HG03039 (cell line): ENCODE data around the gene MAVS.
A peak's percentile ranks its signal among the peaks of the same experiment; 100 is the strongest.

ENCODE experiments used
- ATAC-seq: cut with Tn5 transposase; IDR thresholded peaks from one replicate; pipeline ENCODE4 v1.9.1; 2021; ENCODE audit warnings: mild to moderate bottlenecking, moderate library complexity; ENCODE audit not compliant: unreplicated experiment

MAVS gene

GRCh38 chr20:3846740-3847428 is at the start of gene MAVS:
Gene MAVS (plus strand): TSS chr20:3846834. CDS start chr20:3854625, 7,791 bp downstream.
- ATAC-seq = peak; percentile 79

DNA sequence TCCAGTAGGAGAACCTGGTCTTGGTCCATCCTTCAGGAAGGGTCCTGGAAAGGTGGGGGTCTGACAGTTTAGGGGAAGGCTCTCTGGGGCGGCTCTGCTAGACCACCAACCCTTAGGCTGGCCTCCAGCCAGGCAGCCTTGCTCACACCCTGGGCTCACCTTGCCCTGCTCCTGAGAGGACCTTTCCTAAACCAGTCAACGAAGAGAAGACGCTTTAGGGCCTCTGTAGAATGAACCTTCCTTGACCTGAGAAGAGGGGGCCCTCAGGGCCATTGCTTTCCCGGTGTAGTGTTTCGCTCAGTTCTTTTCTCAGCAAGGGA is 49.4 kb upstream of the MAVS start:
- ATAC-seq = no peak

GRCh38 chr20:3797592-3798372 is 48.9 kb upstream of the MAVS start:
- ATAC-seq = no peak

GRCh38 chr20:3798373-3798768 is 48.3 kb upstream of the MAVS start:
- no peak for ATAC-seq

DNA sequence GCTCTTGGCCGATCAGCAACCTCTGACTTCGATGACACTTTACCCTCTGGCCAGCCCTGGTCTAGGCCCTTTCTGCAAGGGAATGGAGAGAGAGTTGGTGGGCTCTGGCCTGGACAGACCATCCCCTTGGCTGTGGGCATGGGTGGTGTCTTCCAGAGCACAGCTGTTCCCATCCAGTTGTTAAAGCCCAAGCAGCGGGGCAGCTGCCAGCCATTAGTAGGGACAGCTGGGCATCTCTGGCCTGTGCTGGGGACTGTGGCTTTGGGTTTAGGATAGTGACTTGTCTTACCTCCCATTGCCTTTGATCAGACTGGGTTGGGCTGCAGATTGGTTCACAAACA is 47.8 kb upstream of the MAVS start:
- ATAC-seq = no peak

GRCh38 chr20:3800256-3800877 is 46.3 kb upstream of the MAVS start:
- no peak for ATAC-seq

DNA sequence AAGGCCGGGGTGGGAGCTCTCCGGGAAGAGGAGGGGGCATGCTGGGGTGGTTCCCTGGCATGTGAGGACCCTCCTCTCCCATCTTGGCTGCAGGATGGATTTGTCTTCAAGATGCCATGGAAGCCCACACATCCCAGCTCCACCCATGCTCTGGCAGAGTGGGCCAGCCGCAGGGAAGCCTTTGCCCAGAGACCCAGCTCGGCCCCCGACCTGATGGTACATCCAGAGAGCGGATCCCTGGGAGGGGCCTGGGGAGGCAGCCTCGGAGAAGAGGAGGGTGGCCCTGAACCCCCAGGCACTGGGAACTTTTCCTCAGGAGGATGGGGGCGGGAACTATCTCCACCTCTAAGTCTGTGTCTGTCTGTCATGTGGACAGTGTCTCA is 45.8 kb upstream of the MAVS start:
- no peak for ATAC-seq

- ATAC-seq = no peak
These were observed 45.3 kb upstream of the MAVS start for GRCh38 chr20:3801299-3801698.

GRCh38 chr20:3801846-3802245 is 44.8 kb upstream of the MAVS start:
- no peak for ATAC-seq

- ATAC-seq = no peak
These were observed 44.0 kb upstream of the MAVS start for GRCh38 chr20:3802524-3803239.

DNA sequence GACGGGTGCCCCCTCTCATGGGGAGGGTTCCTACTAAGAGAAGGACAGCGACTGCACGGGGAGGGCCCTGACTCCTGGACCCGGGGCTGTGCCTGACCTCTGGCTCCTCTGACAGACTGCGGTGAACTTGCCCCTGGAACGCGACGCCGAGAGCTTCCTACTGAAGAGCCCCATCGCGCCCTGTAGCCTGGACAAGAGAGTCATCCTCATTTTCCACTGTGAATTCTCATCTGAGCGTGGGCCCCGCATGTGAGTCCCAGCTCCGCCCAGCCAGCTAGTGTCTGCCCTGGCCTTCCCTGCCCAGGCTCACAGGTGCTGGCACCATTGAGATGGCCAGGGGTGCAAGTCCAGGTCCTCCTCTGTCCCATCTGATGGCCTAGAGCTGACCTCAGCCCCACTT is 43.3 kb upstream of the MAVS start:
- no peak for ATAC-seq

GRCh38 chr20:3803854-3804253 is 42.8 kb upstream of the MAVS start:
- ATAC-seq = no peak

- no peak for ATAC-seq
These were observed 42.3 kb upstream of the MAVS start for GRCh38 chr20:3804254-3804751.

DNA sequence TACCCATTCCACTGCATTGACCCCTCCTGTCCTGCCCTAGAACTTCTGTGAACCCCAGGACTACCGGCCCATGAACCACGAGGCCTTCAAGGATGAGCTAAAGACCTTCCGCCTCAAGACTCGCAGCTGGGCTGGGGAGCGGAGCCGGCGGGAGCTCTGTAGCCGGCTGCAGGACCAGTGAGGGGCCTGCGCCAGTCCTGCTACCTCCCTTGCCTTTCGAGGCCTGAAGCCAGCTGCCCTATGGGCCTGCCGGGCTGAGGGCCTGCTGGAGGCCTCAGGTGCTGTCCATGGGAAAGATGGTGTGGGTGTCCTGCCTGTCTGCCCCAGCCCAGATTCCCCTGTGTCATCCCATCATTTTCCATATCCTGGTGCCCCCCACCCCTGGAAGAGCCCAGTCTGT is 41.9 kb upstream of the MAVS start:
- no peak for ATAC-seq

DNA sequence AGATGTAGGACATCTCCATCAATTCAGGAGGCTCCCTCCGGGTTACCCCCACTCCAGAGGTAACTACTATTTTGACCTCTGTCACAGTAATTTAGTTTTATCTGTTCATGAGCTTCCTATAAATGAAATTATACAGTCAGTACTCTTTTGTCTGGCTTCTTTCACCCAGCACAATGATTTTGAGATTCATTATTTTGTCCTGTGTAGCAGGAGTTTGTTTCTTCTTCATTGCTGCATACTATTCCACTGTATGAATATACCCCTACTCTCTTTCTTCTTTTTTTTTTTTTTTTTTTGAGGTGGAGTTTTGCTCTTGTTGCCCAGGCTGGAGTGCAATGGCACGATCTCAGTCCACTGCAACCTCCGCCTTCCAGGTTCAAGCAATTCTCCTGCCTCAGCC is 38.1 kb upstream of the MAVS start:
- ATAC-seq = no peak

DNA sequence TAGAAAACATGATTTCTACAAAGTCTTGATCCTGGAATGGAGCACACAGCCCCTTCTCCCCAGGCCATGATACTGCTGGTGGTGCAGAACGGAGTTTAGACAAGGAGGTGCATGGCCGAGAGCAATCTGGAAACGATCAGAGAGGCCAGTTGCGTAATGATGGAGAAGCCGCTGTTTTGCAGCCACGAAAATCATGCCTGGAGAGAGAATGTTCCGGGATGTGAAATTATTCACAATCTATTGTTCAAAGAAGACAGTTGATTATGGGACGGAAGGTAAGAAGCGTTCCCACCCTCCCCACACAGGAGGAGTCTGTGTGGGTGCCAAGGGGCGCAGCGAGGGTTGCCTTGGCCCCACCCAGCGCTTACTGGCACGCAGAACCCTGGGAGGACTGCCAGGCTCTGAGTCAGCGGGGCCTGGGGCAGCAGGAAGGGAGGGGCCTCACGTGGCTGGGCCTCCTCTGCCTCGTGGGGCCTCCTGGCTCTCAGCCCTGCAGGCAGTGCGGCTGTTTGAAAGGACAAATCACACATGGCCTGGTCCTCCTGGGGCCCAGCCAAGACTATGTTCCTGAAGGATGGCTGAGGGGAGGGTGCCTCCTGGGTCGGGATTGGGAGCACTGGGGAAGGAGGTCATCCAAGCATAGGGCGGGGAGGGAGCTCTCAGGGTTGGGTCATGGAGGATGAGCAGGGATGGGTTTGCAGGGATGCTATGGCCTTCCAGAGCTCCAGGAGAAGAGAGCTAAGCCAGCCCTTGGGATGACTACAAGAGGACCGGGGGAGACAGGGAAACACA is 35.0 kb upstream of the MAVS start:
- no peak for ATAC-seq

DNA sequence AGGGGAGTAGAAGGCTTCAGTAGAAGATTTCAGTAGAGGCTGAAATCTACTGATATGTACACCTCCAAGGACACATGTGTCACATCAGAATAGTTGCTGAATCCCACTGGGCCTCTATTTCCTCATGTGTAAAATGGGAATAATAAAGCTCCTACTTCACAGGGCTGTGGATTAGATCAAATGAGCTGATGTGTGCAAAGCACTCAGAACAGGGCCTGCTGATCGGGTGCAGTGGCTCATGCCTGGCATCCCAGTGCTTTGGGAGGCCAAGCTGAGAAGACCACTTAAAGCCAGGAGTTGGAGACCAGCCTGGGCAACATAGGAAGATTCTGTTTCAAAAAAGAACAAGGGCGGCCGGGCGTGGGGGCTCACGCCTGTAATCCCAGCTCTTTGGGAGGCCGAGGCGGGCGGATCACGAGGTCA is 34.4 kb upstream of the MAVS start:
- no peak for ATAC-seq

GRCh38 chr20:3812975-3813847 is 33.4 kb upstream of the MAVS start:
- no peak for ATAC-seq

DNA sequence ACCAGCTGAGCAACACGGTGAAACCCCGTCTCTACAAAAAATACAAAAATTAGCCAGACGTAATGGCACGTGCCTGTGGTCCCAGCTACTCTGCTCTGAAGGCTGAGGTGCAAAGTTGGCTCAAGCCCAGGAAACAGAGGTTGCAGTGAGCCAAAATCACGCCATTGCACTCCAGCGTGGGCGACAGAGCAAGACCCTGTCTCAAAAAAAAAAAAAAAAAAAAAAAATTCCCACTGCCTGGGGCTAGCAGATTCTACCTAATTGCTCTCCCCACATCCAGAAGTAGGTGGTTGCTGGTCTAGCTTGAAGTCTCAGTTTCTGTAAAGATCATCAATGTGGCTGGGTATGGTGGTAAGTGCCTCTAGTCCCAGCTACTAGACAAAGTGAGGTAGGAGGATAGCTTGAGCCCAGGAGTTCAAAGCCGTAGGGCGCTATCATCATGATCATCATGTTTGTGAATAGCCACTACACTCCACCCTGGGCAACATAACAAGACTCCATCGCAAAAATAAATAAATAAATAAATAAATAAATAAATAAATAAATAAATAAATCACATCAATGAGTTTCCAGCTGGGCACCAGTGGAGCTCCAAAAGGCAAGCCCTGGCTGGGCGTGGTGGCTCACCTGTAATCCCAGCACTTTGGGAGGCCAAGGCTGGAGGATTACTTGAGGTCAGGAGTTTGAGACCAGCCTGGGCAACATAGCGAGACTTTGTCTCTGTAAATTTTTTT is 32.6 kb upstream of the MAVS start:
- ATAC-seq = no peak
